GM13976 (cell line): ENCODE data around the gene SLC16A10.

Experiments
- DNase-seq: peaks from one replicate; pipeline ENCODE4 v3.0.0; 2012; ENCODE audit warnings: low spot score
- in situ Hi-C: fragments of 300-500 bp; cut with MboI; formaldehyde crosslinking; loops from one replicate; pipeline ENCODE4 v1.12.0; 2022; ENCODE audit warnings: low sequenced_read_pairs, mixed read lengths, inconsistent platforms; ENCODE audit not compliant: unreplicated experiment
- TF ChIP-seq, protein P1 (sequence below): IDR thresholded peaks from 2 replicates; pipeline ENCODE4 v1.5.1; 2012; ENCODE audit warnings: borderline replicate concordance, mild to moderate bottlenecking; ENCODE audit not compliant: insufficient read depth; ENCODE audit errors: extremely low read depth, missing control alignments, control extremely low read depth

The SLC16A10 gene

DNA sequence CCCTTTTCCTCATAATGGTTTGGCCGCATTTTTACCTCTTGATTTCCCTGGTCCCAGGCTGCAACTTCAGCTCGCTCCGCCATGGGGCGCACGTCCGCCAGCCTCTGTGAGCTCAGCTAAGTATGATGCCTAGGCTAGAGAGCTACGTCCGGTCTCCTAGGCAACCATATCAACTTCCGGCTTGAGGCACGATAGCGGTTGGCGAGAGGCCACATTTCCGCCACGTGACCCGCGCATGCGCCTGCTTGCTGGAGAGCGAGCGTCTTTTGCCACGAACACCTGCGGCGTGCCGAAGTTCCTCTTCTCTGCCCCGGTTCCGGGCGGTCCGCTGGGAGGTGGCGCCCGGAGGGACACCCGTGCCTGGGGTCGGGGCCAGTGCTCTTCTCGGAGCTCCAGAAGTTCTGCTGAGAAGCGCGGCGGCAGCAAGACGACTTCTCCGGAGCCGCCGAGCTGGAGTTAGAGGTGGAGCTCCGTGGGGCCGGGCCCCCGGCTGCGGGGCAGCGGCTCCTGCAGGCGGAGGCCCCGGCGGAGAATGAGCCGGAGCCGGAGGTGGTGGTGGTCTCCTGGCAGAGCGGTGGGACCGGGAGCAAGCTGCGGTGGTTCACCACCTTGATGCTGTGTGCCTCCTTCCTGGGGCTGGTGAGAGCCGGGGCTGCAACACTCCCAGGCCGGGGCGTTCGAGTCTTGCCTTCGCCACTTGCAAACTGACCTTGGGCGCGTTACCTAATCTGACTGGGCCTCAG lies 172.0 kb downstream of the SLC16A10 start:
- peak; percentile 99 for DNase-seq
- in situ Hi-C loops, result loop anchor here (10.0 to 25.0 kb wide), 2 partner anchors 386 to 778 kb away; no protein-coding TSS in a partner anchor
- TF ChIP-seq, protein P1, sequence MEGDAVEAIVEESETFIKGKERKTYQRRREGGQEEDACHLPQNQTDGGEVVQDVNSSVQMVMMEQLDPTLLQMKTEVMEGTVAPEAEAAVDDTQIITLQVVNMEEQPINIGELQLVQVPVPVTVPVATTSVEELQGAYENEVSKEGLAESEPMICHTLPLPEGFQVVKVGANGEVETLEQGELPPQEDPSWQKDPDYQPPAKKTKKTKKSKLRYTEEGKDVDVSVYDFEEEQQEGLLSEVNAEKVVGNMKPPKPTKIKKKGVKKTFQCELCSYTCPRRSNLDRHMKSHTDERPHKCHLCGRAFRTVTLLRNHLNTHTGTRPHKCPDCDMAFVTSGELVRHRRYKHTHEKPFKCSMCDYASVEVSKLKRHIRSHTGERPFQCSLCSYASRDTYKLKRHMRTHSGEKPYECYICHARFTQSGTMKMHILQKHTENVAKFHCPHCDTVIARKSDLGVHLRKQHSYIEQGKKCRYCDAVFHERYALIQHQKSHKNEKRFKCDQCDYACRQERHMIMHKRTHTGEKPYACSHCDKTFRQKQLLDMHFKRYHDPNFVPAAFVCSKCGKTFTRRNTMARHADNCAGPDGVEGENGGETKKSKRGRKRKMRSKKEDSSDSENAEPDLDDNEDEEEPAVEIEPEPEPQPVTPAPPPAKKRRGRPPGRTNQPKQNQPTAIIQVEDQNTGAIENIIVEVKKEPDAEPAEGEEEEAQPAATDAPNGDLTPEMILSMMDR, result peak; percentile 94

DNA sequence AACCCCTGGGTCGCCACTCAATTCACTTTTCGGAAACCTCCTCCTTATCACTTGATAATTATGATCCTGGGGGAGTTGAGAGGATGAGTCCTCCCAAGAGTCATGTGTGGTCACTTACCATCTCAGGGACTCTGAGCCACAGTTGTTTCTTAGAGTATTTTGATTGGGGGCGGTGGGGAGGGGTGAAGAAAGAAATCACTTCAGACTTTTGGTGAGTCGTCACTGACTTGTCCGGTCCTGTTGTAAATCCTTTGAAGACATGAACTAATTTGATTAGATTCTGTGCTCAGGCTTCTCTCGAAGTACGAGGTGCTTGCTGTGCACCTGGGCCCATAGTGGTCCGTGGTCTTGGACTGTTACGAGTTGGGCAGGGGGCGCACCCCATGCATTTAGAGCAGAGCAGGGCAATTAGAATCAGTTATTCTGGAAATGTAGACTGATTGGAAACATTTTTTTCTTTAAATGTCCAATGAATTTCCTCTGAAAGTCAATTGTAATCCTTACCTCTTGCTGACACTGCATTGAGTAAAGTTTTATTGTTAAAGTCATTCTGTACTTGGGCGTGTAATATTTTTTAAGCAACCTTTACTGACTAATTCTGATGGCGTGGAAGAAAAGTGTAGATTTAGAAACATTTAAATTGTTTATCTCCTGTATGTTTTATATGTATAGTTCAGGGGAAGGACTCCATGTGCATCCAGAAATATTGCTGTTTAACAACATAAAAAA lies 173.4 kb downstream of the SLC16A10 start:
- TF ChIP-seq, protein P1, result no peak
- DNase-seq, result no peak
- in situ Hi-C loops, result loop anchor here (10.0 to 25.0 kb wide), 2 partner anchors 214 to 777 kb away; no protein-coding TSS in a partner anchor

GRCh38 chr6:111263837-111264236 lies 176.5 kb downstream of the SLC16A10 start:
- TF ChIP-seq, protein P1, result no peak
- no peak for DNase-seq
- in situ Hi-C loops, result loop anchor here (10.0 to 25.0 kb wide), 2 partner anchors 211 to 773 kb away; no protein-coding TSS in a partner anchor

DNA sequence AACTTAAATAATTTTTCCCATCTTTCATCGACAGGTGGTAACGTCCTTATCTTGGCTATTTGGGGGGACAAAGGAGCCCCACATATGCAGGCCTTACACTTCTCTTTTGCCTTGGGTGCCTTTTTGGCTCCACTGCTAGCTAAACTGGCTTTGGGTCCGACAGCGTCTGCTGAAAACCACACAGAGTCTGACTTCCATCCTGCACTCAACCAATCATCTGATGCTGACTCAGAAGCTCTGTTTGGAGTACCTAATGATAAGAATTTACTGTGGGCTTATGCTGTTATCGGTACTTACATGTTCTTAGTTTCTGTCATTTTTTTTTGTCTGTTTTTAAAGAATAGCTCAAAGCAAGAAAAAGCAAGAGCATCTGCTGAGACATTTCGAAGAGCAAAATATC lies 178.5 kb downstream of the SLC16A10 start:
- no peak for DNase-seq
- TF ChIP-seq, protein P1, result no peak
- in situ Hi-C loops, result loop anchor here (10.0 to 25.0 kb wide), 2 partner anchors 209 to 771 kb away; no protein-coding TSS in a partner anchor

DNA sequence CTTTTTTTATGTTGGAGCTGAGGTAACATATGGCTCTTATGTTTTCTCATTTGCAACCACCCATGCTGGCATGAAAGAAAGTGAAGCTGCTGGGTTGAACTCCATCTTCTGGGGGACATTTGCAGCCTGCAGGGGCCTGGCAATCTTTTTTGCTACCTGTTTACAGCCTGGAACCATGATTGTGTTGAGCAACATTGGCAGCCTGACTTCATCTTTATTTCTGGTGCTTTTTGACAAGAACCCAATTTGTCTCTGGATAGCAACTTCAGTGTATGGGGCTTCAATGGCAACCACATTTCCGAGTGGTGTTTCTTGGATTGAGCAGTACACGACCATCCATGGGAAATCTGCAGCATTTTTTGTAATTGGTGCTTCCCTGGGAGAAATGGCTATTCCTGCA lies 179.0 kb downstream of the SLC16A10 start:
- TF ChIP-seq, protein P1, result no peak
- in situ Hi-C loops, result loop anchor here (10.0 to 25.0 kb wide), 2 partner anchors 209 to 771 kb away; no protein-coding TSS in a partner anchor
- DNase-seq, result no peak

DNA sequence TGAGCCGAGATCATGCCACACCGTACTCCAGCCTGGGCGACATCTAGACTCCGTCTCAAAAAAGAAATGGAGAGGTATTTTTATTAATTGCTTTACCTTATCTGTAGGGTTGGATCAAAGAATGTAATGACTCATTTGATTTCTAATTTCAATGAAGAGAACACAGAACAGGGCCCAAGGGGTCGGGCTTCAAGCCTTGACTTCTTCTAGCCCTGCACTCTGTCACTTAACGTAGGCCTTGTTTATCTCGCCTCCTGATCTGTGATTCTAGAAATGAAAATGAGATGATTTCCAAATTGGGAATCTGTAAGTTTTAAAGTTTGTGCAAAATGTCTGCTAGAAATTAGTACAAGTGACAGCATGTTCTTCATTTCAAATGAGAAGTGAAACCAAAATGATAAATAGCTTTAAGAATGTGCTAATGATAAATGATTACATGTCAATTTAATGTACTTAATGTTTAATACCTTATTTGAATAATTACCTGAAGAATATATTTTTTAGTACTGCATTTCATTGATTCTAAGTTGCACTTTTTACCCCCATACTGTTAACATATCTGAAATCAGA lies 180.5 kb downstream of the SLC16A10 start:
- TF ChIP-seq, protein P1, result no peak
- DNase-seq, result no peak
- in situ Hi-C loops, result loop anchor here (10.0 to 25.0 kb wide), 2 partner anchors 207 to 769 kb away; no protein-coding TSS in a partner anchor
